GM12873 (cell line): ENCODE data around the gene B4GALNT3.

Experiments used
- TF ChIP-seq, protein P1 (sequence below): IDR thresholded peaks from 2 replicates; pipeline ENCODE4 v1.5.1; 2012; ENCODE audit warnings: low read depth, mild to moderate bottlenecking, moderate library complexity, low read length, control low read depth; ENCODE audit not compliant: insufficient read depth; ENCODE audit errors: missing control alignments

The B4GALNT3 gene

DNA sequence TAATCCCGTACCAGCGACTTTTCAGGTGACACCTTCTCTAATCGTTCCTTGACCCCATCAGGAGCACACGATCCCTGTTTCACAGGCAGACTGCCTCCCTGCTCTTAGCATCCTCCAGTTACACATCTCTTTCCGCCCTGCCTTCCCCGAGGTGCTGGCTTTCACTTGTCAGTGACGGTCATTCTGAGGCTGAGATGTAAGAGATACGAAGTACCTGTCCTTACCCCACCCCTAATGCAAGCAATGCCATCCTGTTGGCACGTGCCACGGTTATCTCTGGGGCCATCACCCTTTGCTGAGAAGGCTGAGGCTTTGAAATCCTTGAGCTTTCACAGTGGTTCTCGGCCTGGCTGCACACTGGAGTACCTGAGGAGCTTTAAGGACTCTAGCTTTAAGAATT, 24.4 kb downstream of the B4GALNT3 start:
- TF ChIP-seq, protein P1, sequence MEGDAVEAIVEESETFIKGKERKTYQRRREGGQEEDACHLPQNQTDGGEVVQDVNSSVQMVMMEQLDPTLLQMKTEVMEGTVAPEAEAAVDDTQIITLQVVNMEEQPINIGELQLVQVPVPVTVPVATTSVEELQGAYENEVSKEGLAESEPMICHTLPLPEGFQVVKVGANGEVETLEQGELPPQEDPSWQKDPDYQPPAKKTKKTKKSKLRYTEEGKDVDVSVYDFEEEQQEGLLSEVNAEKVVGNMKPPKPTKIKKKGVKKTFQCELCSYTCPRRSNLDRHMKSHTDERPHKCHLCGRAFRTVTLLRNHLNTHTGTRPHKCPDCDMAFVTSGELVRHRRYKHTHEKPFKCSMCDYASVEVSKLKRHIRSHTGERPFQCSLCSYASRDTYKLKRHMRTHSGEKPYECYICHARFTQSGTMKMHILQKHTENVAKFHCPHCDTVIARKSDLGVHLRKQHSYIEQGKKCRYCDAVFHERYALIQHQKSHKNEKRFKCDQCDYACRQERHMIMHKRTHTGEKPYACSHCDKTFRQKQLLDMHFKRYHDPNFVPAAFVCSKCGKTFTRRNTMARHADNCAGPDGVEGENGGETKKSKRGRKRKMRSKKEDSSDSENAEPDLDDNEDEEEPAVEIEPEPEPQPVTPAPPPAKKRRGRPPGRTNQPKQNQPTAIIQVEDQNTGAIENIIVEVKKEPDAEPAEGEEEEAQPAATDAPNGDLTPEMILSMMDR, result no peak

DNA sequence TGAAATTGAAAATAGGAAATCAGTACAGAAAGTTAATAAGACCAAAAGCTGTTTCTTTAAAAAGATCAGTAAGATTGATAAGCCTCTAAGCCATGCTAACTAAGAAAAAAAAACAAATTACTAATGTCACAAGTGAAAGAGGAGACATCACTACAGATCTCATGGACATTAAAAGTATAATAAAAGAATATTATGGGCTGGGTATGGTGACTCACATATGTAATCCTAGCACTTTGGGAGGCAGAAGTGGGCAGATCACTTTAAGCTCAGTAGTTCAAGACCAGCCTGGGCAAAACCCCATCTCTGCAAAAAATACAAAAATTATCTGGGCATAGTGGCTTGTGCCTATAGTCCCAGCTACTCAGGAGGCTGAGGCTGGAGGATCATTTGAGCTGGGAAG, 30.5 kb downstream of the B4GALNT3 start:
- TF ChIP-seq, protein P1, result no peak

DNA sequence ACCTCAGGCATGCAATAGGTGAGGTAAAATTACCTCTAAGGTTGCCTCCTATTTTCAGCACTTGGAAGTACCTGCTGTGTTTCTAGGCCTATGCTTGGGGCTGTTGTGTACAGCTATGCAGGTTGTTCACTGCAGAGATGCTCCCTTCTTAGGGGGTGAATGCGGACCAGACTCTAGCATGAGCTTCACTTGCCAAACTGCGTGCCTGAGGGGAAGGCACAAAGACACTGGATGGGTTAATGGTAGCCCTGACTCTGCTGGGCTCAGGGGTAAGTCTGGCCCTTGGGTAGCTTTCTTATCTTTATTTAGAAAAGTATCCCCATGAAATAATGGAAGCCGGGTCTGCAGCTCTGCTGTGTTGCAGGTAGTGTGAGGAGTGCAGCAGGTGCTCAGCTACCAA, 35.7 kb downstream of the B4GALNT3 start:
- TF ChIP-seq, protein P1, result no peak

DNA sequence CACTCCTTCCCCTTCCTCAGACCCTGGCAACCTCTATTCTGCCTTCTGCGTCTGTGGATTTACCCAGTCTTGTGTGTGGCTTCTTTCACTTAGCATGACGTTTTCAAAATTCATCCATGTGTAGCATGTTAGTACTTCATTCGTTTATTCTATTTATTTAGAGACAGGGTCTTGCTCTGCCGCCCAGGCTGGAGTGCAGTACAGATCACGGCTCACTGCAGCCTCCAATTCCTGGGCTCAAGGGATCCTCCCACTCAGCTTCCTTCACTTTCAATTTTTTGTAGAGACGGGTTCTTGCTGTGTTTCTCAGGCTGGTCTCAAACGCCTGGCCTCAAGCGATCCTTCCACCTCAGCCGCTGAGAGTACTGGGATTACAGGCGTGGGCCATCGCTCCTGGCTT, 37.0 kb downstream of the B4GALNT3 start:
- TF ChIP-seq, protein P1, result no peak

DNA sequence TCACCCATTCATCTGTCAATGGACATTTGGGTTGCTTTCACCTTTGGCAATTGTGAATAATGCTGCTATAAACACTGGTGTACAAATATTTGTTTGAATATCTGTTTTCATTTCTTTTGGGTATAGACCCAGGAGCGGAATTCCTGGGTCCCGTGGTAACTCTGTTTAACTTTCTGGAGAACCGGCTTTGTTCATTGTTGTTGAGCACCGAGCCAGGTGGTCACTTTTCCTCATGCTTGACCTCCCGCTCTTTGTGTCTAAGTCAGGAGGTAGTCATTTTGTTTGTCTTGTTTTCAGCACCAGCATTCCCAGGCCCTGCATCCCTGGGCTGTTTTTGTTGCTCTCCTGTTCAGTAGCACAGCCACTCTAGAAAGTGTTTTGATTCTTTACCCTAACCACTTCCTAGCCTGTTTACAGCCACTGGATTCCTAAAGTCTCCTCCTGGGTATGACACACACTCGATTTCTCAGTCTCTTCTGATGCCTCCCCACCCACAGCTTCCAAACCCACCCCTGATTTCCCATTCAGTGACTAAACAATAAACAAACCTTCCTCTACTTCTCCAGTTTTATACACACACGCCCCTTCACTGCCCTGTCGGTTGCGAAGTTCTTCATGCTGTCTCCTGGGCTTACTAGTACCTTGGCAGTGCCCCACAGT, 37.9 kb downstream of the B4GALNT3 start:
- TF ChIP-seq, protein P1, result no peak

DNA sequence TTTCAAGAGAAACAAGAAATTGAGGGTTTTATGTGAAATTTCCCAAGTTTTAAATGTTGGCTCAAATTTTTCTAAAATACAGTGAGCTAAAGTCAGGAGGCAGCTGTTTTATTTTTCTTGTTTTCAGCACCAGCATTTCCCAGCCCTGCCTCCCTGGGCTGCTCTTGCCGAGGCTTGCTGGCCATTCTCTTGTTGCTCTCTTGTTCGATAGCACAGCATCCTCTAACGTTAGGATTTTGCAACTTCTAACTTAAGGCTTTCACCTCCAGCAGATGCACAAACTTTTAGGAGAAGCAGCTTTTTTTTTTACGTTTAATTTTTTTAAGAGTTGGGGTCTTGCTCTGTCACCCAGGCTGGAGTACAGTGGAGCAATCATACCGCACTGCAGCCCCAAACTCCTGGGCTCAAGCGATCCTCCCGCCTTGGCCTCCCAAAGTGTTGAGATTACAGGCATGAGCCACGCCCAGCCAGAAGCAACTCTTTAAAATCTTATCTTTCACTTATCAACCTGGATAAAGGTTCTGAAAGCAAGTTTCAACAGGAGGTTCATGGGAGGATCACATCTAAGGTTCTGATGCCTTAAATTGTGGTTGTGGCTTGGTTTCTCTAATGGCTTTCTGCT, 40.2 kb downstream of the B4GALNT3 start:
- TF ChIP-seq, protein P1, result no peak

DNA sequence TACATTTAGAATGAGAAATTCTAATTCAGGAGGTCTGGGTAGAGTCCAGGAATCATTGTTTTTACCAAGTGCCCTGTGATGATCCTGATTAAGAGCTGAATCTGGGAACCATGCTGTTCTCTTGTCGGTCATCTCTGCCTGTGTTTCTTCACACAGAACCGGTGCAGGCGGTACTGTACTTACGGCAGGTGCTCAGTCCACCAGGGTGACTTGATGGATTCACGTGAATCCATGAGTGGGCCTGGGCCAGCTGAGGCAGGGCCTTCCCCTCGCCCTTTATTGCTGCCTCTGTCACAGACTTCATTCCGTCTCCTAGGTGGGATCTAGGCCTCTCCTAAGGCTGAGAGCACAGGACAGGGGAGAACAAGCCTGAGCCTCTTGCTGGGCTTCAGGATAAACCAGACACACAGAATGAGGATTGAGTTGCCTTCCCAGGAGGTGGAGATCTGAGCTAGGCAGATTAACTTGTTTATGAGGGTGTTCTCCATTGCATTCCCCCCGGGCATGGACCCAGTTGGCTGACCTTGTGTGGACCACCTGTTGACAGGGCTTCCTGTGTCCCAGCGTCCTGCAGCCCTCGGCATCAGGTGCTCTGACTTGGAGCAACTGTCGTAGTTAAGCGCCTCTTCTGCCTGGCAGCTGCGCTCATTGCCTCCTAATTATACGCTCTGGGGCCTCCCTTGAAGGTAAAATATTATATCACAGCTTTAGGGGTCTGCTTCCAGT, 42.1 kb downstream of the B4GALNT3 start:
- TF ChIP-seq, protein P1, result no peak
